Thymus (tissue), 11 donors: ENCODE measurements around the gene HEMGN. TPM values are rescaled to one million over a fixed set of nuclear protein-coding genes. Genes with fewer than 3 reads are reported as not detected.

Experiments used
- DNase-seq, 9 donors: peaks; one replicate each; pipeline ENCODE4 v3.0.0-alpha.2; 2013; ENCODE audit warnings: low spot score in 9 of 9, low read depth in 6 of 9, missing footprints in 1 of 9
- H3K27ac ChIP-seq, 2 donors: one replicate each; pipeline ENCODE4 v1.5.1; 2013; ENCODE audit warnings: control low read depth in 1 of 2, low read depth in 1 of 2, low read length in 1 of 2, mild to moderate bottlenecking in 1 of 2, moderate library complexity in 1 of 2
- H3K27me3 ChIP-seq, 2 donors: one replicate each; pipeline ENCODE4 v1.5.1; 2013; ENCODE audit warnings: low read length in 1 of 2; ENCODE audit not compliant: control insufficient read depth in 2 of 2, insufficient read depth in 1 of 2
- H3K36me3 ChIP-seq, 2 donors: one replicate each; pipeline ENCODE4 v1.5.1; 2013; ENCODE audit warnings: low read length in 1 of 2, mild to moderate bottlenecking in 1 of 2, moderate library complexity in 1 of 2; ENCODE audit not compliant: control insufficient read depth in 2 of 2, insufficient read depth in 2 of 2
- H3K4me1 ChIP-seq, 2 donors: one replicate each; pipeline ENCODE4 v1.5.1; 2013; ENCODE audit warnings: low read length in 2 of 2; ENCODE audit not compliant: control insufficient read depth in 2 of 2, insufficient read depth in 2 of 2
- H3K4me3 ChIP-seq, 2 donors: one replicate each; pipeline ENCODE4 v1.5.1; 2013; ENCODE audit warnings: low read length in 2 of 2, control low read depth in 1 of 2, mild to moderate bottlenecking in 1 of 2
- H3K9me3 ChIP-seq, 2 donors: one replicate each; pipeline ENCODE4 v1.5.1; 2013; ENCODE audit warnings: low read length in 1 of 2, mild to moderate bottlenecking in 1 of 2; ENCODE audit not compliant: control insufficient read depth in 2 of 2, insufficient read depth in 1 of 2
- WGBS: extraction: QIAGEN DNeasy Blood & Tissue Kit; methylation state at CpG from one replicate; pipeline ENCODE4 v1.1.7; 2013; 5-methylcytosine and 5-hydroxymethylcytosine counted together
- polyA plus RNA-seq: library from polyadenylated mRNA; stranded (reverse); fragments of 200-250 nt; gene quantifications from one replicate; pipeline ENCODE4 v1.2.3, GENCODE V29; 2013
- total RNA-seq: library from RNA; stranded (reverse); fragments of 120-200 nt; gene quantifications from one replicate; pipeline ENCODE4 v1.2.4, GENCODE V29; 2013
- donor health status: healthy.

Gene HEMGN
- total and polyA plus RNA-seq, 2 donors = 4.1 to 16.9 TPM

- peaks cover 7% of the 10 kb centered on the region in 2 donors for H3K4me1 ChIP-seq
- H3K36me3 ChIP-seq = no peaks in the 10 kb centered on the region
- no peak for DNase-seq
- no peaks in the 10 kb centered on the region for H3K9me3 ChIP-seq
- WGBS = 97% methylated on average over 1 of the region's 1 CpG
- H3K27ac ChIP-seq = no peak overlapping the region
- no peaks in the 10 kb centered on the region for H3K27me3 ChIP-seq
- no peak overlapping the region for H3K4me3 ChIP-seq
Measured at GRCh38 chr9:97941323-97941722, 3.4 kb upstream of the HEMGN start.

DNA sequence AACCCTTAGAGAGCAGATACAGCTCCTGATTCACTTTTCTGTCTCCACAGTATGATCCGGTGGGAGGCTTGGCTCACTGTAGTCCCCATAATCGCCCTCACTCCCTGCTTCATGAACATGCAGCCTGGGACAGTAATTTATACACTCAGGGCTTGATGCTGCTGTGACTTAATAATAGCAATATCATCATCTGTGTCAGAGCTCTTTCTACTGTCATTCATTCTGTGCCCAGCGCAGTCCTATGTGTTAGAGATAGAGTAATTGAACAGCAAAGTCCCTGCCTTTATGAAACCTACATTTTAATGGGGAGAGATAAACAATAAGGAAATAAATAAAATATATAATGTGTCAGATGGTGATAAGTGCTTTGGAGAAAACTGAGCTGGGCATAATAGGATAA, 2.8 kb upstream of the HEMGN start:
- Histone ChIP-seq H3K4me1 (peaks cover 7 to 9% of the 10 kb centered on the region in 2 donors), H3K4me3 (no peak overlapping the region), H3K9me3 (no peaks in the 10 kb centered on the region), H3K27ac (no peak overlapping the region), H3K27me3 (no peaks in the 10 kb centered on the region), H3K36me3 (no peaks in the 10 kb centered on the region)
- 96% methylated on average over 3 of the region's 3 CpGs for WGBS
- DNase-seq = no peak

DNA sequence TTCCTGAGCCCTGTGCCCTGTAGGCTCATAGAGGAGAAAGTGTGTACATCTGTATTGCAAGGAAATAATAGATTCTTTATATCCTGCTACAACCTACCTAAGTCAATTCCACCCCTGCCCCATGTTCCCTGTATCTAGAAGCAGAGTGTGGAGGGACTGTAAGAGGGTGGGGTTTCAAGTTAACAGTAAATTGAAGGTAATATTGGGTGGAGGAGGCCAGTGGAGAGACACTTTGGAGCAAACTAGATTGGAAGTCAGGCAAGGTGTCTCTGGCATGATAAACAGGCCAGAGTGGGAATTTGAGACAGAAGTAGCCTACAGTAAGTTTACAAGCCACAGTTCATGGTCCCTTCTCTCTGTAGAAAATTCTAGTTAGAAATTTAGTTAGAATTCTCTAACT, 2.3 kb upstream of the HEMGN start:
- no peak for DNase-seq
- H3K27ac ChIP-seq = no peak overlapping the region
- H3K9me3 ChIP-seq = no peaks in the 10 kb centered on the region
- no peaks in the 10 kb centered on the region for H3K27me3 ChIP-seq
- H3K4me1 ChIP-seq = peaks cover 11 to 14% of the 10 kb centered on the region in 2 donors
- H3K36me3 ChIP-seq = no peaks in the 10 kb centered on the region
- no peak overlapping the region for H3K4me3 ChIP-seq

DNA sequence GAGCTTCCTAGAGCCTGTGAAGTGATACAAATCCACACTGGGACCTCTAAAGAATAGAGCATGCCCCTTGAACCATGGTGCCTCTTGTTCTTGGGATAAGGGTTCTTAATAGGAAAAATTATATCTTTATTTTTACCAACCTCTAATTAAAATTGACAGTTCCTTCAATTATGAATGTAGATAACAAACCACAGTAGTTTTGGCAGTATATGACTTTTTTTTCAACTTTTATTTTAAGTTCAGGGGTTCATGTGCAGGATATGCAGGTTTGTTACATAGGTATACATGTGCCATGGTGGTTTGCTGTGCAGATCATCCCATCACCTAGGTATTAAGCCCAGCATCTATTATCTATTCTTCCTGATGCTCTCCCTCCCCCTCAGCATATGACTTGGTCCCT, 974 bp downstream of the HEMGN start:
- Histone ChIP-seq H3K36me3 (no peaks in the 10 kb centered on the region), H3K9me3 (no peaks in the 10 kb centered on the region), H3K4me1 (peaks cover 15 to 26% of the 10 kb centered on the region in 2 donors), H3K27ac (no peak overlapping the region), H3K4me3 (peak overlapping the region in 1 of 2 donors; percentile 2), H3K27me3 (no peaks in the 10 kb centered on the region)
- DNase-seq = no peak

- no peak overlapping the region for H3K4me3 ChIP-seq
- no peaks in the 10 kb centered on the region for H3K27me3 ChIP-seq
- DNase-seq = peak in 2 of 9 donors; percentile 41 to 67
- H3K36me3 ChIP-seq = peaks cover 0 to 5% of the 10 kb centered on the region in 2 donors
- H3K9me3 ChIP-seq = no peaks in the 10 kb centered on the region
- H3K4me1 ChIP-seq = peaks cover 26 to 43% of the 10 kb centered on the region in 2 donors
- peak overlapping the region; percentile 74 to 85 for H3K27ac ChIP-seq
- 100% methylated on average over 1 of the region's 1 CpG for WGBS
Measured at GRCh38 chr9:97935276-97935675, 2.7 kb downstream of the HEMGN start.

GRCh38 chr9:97934321-97935115, 3.5 kb downstream of the HEMGN start:
- peaks cover 0 to 5% of the 10 kb centered on the region in 2 donors for H3K36me3 ChIP-seq
- 29% methylated on average over 6 of the region's 6 CpGs for WGBS
- no peaks in the 10 kb centered on the region for H3K9me3 ChIP-seq
- peaks cover 27 to 45% of the 10 kb centered on the region in 2 donors for H3K4me1 ChIP-seq
- no peaks in the 10 kb centered on the region for H3K27me3 ChIP-seq
- peak overlapping the region in 1 of 2 donors; percentile 85 for H3K27ac ChIP-seq
- DNase-seq = peak in 2 of 9 donors; percentile 37 to 60
- H3K4me3 ChIP-seq = no peak overlapping the region

- no peak for DNase-seq
- Histone ChIP-seq H3K9me3 (no peaks in the 10 kb centered on the region), H3K4me3 (no peak overlapping the region), H3K27ac (peak overlapping the region in 1 of 2 donors; percentile 20), H3K27me3 (no peaks in the 10 kb centered on the region), H3K4me1 (peaks cover 26 to 45% of the 10 kb centered on the region in 2 donors), H3K36me3 (peaks cover 0 to 5% of the 10 kb centered on the region in 2 donors)
- 81% methylated on average over 4 of the region's 4 CpGs for WGBS
Measured at GRCh38 chr9:97933297-97933998, 4.5 kb downstream of the HEMGN start.

GRCh38 chr9:97930972-97931371, 7.0 kb downstream of the HEMGN start:
- whole genome bisulfite sequencing = 9% methylated on average over 3 of the region's 3 CpGs

DNA sequence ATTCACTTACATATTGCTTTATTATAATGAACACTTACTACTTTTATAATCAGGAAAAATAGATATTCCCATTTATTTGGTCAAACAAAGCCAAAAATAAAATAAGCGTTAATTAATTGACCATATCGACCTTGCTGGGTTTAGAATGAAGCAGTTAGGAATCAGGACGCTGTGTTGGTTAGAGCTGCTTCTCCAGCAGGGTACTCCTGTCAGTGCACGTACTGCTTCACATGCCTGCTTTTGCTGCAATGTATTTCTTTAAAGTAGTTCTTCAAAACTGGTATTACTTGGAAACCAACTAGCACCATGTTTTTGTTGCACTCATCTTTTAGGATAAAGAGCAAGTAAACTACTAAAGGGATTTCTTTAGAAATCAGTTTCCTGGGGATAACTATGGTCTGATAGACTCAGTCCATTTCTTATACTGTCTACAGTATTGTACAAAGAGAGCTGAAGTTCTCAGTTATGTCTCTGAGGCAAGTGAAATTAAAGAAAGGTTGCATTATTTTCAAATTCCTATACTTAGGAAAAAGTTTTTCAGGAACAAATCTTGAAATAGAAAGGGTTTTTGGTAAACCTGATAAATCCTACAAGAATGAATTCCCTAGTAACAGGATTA, 8.9 kb downstream of the HEMGN start:
- peak overlapping the region in 1 of 2 donors; percentile 58 for H3K27ac ChIP-seq
- H3K27me3 ChIP-seq = no peaks in the 10 kb centered on the region
- DNase-seq = peak in 1 of 9 donors; percentile 56
- WGBS = 57% methylated on average over 4 of the region's 4 CpGs
- H3K4me3 ChIP-seq = peak overlapping the region in 1 of 2 donors; percentile 12
- H3K4me1 ChIP-seq = peaks cover 17 to 24% of the 10 kb centered on the region in 2 donors
- H3K9me3 ChIP-seq = no peaks in the 10 kb centered on the region
- H3K36me3 ChIP-seq = peaks cover 0 to 9% of the 10 kb centered on the region in 2 donors

More at GRCh38 chr9:97930972-97931371, 7.0 kb downstream of the HEMGN start:
- Histone ChIP-seq H3K4me3 (peak overlapping the region in 1 of 2 donors; percentile 25), H3K4me1 (peaks cover 22 to 38% of the 10 kb centered on the region in 2 donors), H3K27me3 (no peaks in the 10 kb centered on the region), H3K27ac (peak overlapping the region; percentile 93 to 94), H3K9me3 (no peaks in the 10 kb centered on the region), H3K36me3 (peaks cover 0 to 9% of the 10 kb centered on the region in 2 donors)
- peak in 4 of 9 donors; percentile 45 to 85 (median 60) for DNase-seq
